IPS-18c (cell line): ENCODE measurements around the gene PPP4R2.
"Not testable (repeated sequence)": the region's sequence is repeated elsewhere in the genome, so short reads cannot be mapped to it uniquely, and the experiment has no call there.

Experiments
- H3K4me3 ChIP-seq: 2 replicates; pipeline ENCODE4 v1.7.0; 2013; ENCODE audit warnings: low read depth, mild to moderate bottlenecking, low read length, moderate library complexity; ENCODE audit not compliant: insufficient read depth
- H3K9me3 ChIP-seq: one replicate; pipeline ENCODE4 v1.6.1; 2013; ENCODE audit warnings: mild to moderate bottlenecking, low read length, moderate library complexity; ENCODE audit not compliant: control insufficient read depth, insufficient read depth

PPP4R2 gene

DNA sequence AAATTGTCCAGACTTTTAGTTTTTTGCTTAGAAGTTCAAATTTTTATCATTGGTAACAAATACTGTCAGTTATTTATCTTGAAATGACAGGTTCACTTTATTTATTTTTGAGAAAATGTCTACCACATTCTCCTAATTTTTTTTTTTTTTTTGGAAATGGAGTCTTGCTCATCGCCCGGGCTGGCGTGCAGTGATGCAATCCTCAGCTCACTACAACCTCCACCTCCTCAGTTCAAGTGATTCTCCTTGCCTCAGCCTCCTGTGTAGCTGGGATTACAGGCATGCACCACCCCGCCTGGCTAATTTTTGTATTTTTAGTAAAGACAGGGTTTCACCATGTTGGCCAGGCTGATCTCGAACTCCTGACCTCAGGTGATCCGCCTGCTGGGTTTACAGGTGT lies 48.8 kb downstream of the PPP4R2 start:
- Histone ChIP-seq H3K4me3 (no peak overlapping the region), H3K9me3 (no peaks in the 10 kb centered on the region)

DNA sequence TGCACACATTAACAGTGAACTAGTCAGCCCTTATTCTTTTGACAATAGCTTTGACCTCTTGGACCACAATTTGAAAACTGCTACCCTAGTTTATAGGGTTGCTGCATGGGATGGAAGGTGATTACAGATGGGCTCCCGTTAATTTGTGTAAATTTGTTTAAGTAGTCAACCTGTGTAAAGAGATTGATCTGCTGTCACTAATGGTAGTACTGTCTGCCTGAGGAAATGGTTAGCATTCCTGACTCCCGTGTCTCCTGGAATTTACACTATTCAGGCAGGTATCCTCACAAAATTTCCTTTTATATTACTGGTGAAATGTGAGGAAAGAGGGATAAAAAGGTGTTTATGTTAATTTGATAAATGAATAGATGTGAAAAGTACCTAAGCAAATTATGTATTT lies 49.6 kb downstream of the PPP4R2 start:
- H3K4me3 ChIP-seq: no peak overlapping the region
- H3K9me3 ChIP-seq: no peaks in the 10 kb centered on the region

DNA sequence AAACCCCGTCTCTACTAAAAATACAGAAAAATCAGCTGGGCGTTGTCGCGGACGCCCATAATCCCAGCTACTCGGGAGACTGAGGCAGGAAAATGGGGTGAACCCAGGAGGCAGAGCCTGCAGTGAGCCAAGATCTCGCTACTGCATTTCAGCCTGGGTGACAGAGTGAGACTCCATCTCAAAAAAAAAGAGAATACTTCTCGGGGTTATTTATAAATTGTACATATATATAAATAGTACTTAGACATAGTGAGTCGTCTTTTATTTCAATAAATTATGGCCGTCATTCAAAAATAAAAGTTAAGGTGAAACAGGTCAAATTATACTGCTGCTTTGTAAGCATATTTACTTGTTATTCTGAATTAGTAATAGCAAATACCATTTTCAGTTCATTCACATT lies 52.7 kb downstream of the PPP4R2 start:
- no peaks in the 10 kb centered on the region for H3K9me3 ChIP-seq

DNA sequence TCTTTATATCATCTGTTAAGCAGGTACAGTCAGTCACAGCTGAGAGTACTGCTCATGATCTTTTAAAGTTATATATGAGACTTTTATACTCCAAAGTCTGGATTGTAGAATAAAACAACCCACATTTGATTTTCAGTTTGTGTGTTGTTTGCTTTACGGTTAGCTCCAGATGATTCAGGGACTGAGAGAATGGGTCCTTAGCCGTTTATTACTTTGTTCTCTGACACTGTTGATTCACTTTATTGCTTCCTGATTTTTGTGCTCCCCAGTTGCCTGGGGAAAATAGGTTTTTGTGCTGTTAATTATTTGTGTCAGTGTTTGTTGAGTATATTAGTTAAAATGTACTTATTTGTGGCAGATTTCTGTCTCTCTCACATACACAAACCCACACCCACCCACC lies 56.2 kb downstream of the PPP4R2 start:
- H3K9me3 ChIP-seq: no peaks in the 10 kb centered on the region
- H3K4me3 ChIP-seq: no peak overlapping the region

More for the DNA sequence above, 52.7 kb downstream of the PPP4R2 start:
- H3K4me3 ChIP-seq: no peak overlapping the region

DNA sequence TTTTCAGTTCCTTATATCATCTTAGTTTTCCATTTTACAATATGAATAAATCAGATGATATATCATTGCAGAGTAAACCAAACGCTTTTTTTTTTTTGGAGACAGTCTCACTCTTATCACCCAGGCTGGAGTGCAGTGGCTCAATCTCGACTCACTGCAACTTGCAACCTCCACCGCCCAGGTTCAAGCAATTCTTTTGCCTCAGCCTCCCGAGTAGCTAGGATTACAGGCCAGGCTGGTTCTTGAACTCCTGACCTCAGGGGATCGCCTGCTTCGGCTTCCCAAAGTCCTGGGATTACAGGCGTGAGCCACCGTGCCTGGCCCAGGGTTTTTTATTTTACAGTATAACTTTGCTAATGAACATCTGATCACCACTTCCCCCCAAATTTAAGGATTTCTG lies 59.0 kb downstream of the PPP4R2 start:
- no peak overlapping the region for H3K4me3 ChIP-seq
- no peaks in the 10 kb centered on the region for H3K9me3 ChIP-seq

DNA sequence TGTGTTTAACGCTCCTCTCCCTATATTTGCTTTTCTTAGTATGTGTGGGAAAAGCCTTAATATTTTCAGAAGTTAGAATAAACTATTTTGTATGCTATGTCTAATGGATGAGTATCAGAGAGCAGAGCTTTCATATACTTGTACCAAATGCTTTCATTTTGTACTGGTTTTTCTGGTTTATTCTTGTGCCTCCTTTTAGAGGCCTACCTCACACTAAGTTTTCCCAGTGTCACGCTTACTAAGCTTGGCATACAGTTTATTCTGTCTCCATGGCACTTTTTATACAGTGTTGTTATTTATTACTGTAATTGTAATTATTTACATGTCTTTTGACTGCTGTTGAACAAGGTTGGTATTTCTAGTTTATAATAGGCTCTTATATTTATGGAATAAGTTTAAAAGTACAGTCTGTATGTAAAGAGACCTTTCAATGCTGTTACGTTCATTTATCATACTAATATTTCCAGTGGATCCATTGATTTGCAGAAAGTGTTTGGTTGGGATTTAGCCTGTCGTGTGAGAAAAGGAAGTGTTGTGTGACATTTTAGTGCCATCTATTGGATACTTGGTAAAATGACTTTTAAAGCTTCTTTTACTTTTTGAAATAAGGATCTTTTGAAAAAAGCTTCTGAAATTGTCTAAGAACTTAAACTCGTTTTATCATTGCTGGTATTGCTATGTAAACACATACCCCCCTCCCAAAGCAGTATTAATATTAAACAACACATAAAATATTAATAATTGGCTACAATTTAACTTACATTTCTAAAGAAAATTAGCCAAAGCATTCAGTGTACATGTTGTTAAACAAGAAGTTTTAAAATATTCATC lies 59.6 kb downstream of the PPP4R2 start:
- Histone ChIP-seq H3K9me3 (no peaks in the 10 kb centered on the region), H3K4me3 (no peak overlapping the region)

DNA sequence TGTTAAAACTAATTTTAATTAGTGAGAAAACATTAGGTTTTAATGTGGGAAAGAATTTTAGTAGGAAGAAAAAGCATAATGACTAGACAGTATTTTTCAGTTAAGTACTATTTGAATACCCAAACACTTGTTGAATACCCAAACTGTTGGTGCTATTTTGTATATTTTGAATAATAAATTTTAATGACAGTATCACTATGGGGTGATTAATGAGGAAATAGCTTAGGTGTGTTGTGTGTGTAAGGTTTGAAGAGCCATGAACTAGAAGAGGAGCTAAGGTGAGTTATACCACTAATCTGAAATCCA lies 60.2 kb downstream of the PPP4R2 start:
- no peak overlapping the region for H3K4me3 ChIP-seq
- H3K9me3 ChIP-seq: no peaks in the 10 kb centered on the region

DNA sequence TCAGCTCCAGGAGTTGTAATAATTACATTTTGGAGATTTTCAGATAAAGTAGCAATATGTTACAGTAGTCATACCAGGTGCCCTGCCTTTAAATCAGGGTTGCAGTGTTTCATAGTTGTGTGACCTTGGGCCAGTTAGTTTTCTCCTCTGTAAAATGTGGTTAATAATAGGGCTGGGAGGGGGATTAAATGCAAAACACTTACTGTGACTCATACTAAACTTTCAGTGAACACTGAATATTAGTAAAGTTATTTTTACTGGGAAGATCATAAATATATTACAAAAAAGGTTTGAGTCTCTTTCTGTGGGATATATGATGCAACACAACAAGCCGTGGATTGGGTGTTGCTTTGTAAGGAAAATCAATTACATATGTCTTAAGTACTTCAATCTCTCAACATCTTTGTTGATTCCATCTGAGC lies 63.7 kb downstream of the PPP4R2 start:
- Histone ChIP-seq H3K4me3 (no peak overlapping the region), H3K9me3 (no peaks in the 10 kb centered on the region)

DNA sequence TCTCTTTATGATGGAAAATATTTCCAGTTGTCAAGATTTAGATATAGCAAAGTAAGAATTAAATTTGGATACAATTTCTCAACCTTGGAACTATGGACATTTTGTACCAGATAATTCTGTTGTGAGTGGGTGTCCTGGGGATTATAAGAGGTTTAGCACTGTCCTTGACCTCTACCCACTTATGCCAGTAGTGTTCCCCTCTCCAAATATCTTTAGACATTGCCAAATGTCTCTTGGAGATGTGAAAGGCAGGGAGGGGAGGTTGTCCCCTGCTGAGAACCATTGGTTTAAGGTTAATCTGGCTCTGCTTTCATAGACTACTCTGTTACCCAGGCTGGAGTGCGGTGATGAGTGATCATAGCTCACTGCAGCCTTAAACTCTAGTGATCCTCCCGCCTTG lies 64.8 kb downstream of the PPP4R2 start, which contains the start of gene EBLN2:
Gene EBLN2 (plus strand): TSS at position 244 of the 400 bp plus-strand sequence. CDS start 423 bp downstream, outside the sequence.
- Histone ChIP-seq H3K4me3 (no peak within 1 kb of the TSS), H3K9me3 (no peaks in the 10 kb centered on the region)

DNA sequence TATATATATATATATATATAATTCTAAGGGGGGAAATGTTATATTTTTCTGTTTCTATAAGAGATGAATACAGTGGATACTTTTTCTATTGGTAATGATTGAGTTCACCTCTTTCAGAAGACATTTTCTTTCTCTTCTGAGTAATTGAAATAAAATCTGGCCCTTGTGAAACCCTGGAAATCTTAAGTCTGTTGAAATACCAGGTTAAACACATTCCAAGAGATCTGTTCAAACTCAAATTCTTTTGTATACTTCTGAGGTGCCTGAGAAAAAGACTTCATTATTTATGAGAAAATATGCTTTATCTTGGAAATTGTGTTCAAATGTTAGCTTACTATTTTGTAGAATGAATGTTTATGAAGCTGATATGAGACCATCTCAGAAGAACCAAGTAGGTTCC lies 69.6 kb downstream of the PPP4R2 start:
- not testable (repeated sequence) for H3K4me3 ChIP-seq, H3K9me3 ChIP-seq

DNA sequence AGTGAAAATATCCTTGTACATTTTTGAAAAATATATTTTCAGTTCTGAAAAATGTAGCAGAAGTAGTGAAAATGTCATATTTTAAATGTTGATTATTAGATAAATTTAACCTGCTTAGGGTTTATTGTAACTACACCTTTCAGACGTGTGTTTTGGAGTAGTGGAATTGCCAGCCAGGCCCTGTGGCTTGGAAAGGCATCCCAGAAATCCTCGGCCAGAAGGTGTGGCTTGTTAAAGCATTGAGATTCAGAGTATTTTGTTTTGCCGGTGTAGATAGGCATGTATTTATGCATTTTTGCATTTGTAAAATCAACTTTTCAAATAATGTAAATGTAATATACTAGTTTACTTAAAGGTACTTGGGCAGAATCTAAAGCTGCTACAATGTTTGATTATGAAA lies 71.8 kb downstream of the PPP4R2 start:
- H3K4me3 ChIP-seq: no peak overlapping the region
- H3K9me3 ChIP-seq: no peaks in the 10 kb centered on the region

DNA sequence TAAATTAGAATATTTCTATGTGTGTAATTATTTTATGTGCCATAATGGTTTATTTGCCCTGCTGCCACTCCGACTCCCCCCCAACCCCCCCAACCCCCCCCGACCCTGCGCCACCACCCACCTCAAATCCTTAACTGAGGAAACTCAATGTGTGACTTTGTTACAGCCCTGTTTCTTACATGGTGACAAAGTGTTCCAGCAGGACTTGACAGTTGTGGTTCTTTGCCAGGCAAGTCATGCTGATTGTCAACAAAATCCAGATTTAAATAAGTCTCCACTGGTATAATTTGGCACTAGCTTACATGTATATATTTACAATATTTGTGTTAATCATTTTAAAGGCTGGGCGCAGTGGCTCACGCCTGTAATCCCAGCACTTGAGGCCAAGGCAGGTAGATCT lies 72.6 kb downstream of the PPP4R2 start:
- Histone ChIP-seq H3K4me3 (no peak overlapping the region), H3K9me3 (no peaks in the 10 kb centered on the region)

DNA sequence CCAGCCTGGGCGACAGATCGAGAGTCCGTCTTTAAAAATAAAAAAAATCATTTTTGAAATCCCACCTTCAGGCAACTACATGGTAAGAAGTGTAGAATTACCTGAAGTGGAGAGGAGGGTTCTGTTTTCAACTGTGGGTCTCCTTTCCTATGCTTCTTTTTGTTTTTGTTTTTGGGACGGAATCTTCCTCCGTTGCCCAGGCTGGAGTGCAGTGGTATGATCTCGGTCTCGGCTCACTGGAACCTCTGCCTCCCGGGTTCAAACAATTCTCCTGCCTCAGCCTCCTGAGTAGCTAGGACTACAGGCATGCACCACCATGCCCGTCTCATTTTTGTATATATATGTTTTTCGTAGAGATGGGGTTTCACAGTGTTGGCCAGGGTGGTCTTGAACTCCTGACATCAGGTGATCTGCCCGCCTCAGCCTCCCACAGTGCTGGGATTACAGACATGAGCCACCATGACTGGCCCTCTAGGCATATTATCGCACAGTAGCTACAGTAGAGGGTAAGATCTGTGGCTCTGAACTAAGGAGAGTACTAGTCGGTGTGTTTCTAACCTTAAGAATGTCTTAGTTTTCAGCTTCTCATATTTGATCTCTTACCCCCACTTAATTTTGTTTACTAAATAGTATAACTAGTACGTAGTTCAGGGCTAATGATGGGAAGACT lies 73.3 kb downstream of the PPP4R2 start:
- H3K4me3 ChIP-seq: no peak overlapping the region
- H3K9me3 ChIP-seq: no peaks in the 10 kb centered on the region

DNA sequence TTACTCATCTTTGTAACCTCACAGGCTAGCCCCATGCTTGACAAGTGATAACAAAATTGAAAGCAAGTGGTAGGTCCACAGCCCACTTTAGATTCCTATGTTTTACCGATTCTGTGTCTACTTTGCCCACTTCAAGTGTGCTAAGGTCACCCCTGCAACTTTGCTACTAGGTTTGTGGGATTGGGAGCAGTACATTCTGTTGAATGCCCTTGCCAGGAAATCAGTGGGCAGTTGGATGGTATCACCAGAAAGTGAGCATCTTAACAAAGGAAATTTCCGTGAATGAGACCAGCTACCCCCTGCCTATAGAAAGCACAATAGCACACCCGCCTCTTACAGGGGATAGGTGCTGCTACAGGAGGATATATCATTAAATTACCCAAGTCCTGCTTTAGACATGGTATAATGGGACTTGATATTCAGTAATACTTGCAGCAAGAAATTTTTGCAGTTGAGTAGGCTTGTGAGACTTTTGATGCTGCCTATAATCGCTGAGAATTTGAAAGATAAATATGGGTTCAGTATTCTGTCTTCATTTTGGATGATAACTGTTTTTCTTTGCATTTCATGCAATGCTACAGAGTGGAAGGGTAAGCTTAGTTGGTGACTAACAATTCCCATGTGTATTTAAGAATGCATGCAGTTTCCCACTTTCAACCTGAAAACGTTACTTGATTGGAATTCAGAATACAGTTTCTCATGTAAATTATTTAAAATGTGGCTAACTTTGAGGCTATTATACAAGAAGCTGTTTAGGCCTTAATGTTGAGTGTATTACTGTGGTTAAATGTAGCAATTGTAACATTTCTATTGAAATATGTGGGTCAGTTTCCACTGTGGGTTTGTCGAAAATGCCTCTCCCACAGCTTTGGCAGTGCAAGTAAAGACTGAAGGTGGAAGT lies 74.3 kb downstream of the PPP4R2 start:
- H3K4me3 ChIP-seq: no peak overlapping the region
- no peaks in the 10 kb centered on the region for H3K9me3 ChIP-seq

DNA sequence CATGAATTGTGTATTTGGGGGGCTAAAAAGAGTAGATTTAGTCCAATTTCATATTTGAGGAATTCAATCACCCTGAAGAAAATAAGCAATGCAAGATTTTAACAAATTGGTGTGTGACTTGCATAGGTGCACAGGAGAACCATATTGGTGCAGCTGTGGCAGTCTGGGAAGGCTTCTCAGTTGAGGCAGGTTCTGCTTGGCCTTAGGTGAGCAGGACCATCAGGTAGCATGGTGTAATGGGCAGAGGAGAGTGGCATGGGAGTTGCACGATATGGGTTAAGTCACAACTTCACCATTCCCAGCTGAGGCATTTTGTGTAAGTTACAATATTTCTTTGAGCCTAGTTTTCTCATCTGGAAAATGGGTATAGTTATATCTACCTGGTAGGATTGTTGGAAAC lies 75.3 kb downstream of the PPP4R2 start:
- Histone ChIP-seq H3K4me3 (no peak overlapping the region), H3K9me3 (no peaks in the 10 kb centered on the region)

DNA sequence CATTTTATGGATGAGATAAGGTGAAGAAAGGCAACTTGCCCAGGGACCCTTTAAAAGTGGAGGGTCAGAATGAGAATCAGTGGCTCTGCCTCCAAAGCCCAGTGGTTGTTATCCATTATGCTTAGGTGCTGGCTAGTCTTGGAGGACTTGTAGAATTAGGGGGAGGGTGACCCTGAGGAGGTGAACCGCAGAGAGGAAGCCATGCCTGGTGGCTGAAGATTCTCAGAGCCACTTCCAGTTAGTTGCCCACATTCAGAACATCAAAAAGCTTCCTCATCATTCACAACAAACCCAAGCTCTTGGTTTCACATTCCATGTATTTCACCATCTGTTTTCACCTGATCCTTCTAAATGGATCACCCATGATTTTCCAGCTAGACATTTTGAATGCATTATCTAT lies 76.0 kb downstream of the PPP4R2 start:
- Histone ChIP-seq H3K9me3 (no peaks in the 10 kb centered on the region), H3K4me3 (no peak overlapping the region)

DNA sequence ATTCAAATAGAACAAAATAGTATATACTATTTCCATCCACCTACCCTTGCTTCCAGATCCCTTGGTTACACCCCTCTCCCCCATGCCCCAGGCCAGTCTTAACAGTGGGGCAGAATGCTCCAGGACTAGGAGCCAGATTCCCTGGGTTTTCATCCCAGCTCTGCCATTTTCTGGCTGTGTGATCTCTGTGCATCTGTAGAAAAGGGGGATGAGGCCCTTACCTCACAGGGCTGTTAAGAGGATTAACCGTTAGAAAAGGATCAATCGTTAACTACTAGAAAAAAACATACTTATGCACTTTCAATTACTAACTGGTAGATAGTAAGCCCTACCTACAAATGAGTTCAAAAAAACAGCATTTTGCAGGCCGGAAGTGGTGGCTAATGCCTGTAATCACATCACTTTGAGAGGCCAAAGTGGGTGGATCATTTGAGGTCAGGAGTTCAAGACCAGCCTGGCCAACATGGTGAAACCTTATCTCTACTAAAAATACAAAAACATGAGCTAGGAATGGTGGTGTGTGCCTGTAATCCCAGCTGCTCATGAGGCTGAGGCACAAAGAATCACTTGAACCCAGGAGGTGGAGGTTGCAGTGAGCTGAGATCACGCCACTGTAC lies 76.6 kb downstream of the PPP4R2 start:
- Histone ChIP-seq H3K4me3 (no peak overlapping the region), H3K9me3 (no peaks in the 10 kb centered on the region)
